HG03378 (cell line): ENCODE results near the gene TCF12.
"Not testable (repeated sequence)": the region's sequence is repeated elsewhere in the genome, so short reads cannot be mapped to it uniquely, and the experiment has no call there.

Source experiments
- ATAC-seq: cut with Tn5 transposase; IDR thresholded peaks from one replicate; pipeline ENCODE4 v1.9.1; 2021; ENCODE audit warnings: mild to moderate bottlenecking, moderate library complexity; ENCODE audit not compliant: unreplicated experiment

The TCF12 gene

GRCh38 chr15:57158997-57159668, 240.7 kb downstream of the TCF12 start:
- no peak for ATAC-seq

GRCh38 chr15:57159767-57160166, 241.3 kb downstream of the TCF12 start:
- ATAC-seq: no peak

GRCh38 chr15:57160823-57161560, 242.5 kb downstream of the TCF12 start:
- no peak for ATAC-seq

GRCh38 chr15:57164251-57164650, 245.8 kb downstream of the TCF12 start:
- not testable (repeated sequence) for ATAC-seq

GRCh38 chr15:57165992-57166391, 247.5 kb downstream of the TCF12 start:
- ATAC-seq: no peak

GRCh38 chr15:57167821-57168395, 249.5 kb downstream of the TCF12 start:
- no peak for ATAC-seq

- ATAC-seq: no peak
These were observed 251.2 kb downstream of the TCF12 start for GRCh38 chr15:57169643-57170042.

GRCh38 chr15:57171426-57171825, 253.0 kb downstream of the TCF12 start:
- no peak for ATAC-seq

- ATAC-seq: no peak
These were observed 254.5 kb downstream of the TCF12 start for GRCh38 chr15:57172925-57173324.

- no peak for ATAC-seq
These were observed 264.6 kb downstream of the TCF12 start for GRCh38 chr15:57183041-57183440.

GRCh38 chr15:57183614-57184344, 265.3 kb downstream of the TCF12 start:
- ATAC-seq: no peak

GRCh38 chr15:57184502-57184901, 266.1 kb downstream of the TCF12 start:
- no peak for ATAC-seq

GRCh38 chr15:57185507-57186074, 267.1 kb downstream of the TCF12 start:
- no peak for ATAC-seq

- ATAC-seq: no peak
These were observed 271.0 kb downstream of the TCF12 start for GRCh38 chr15:57189466-57189865.

- ATAC-seq: no peak
These were observed 271.8 kb downstream of the TCF12 start for GRCh38 chr15:57190208-57190607.

- ATAC-seq: no peak
These were observed 274.7 kb downstream of the TCF12 start for GRCh38 chr15:57193161-57193560.

- no peak for ATAC-seq
These were observed 276.9 kb downstream of the TCF12 start for GRCh38 chr15:57195326-57195725.

GRCh38 chr15:57196865-57197264, 278.4 kb downstream of the TCF12 start:
- no peak for ATAC-seq

- ATAC-seq: no peak
These were observed 279.7 kb downstream of the TCF12 start for GRCh38 chr15:57198131-57198530.

- ATAC-seq: no peak
These were observed 280.3 kb downstream of the TCF12 start for GRCh38 chr15:57198654-57199291.

- ATAC-seq: no peak
These were observed 283.1 kb downstream of the TCF12 start for GRCh38 chr15:57201578-57201977.
